IMR-90 (cell line): ENCODE measurements around the gene ABHD6.

Experiments used
- CEBPB ChIP-seq: IDR thresholded peaks from 2 replicates; pipeline ENCODE4 v1.6.1; 2012; ENCODE audit warnings: low read depth, low read length, improper control_type of control experiment
- CHD1 ChIP-seq: IDR thresholded peaks from 2 replicates; pipeline ENCODE4 v1.6.1; 2012; ENCODE audit warnings: low read depth, low read length, improper control_type of control experiment
- MXI1 ChIP-seq: IDR thresholded peaks from 2 replicates; pipeline ENCODE4 v1.6.1; 2012; ENCODE audit warnings: low read depth, mild to moderate bottlenecking, low read length, moderate library complexity, borderline replicate concordance
- RFX5 ChIP-seq: IDR thresholded peaks from 2 replicates; pipeline ENCODE4 v1.8.0; 2012; ENCODE audit warnings: low read depth, mild to moderate bottlenecking, low read length, moderate library complexity
- SMC3 ChIP-seq: fragments of 150-350 bp; IDR thresholded peaks from 2 replicates; pipeline ENCODE4 v1.6.1; 2016; ENCODE audit warnings: low read depth, mild to moderate bottlenecking, antibody characterized with exemption, low read length, moderate library complexity
- USF2 ChIP-seq: fragments of 150-350 bp; IDR thresholded peaks from 2 replicates; pipeline ENCODE4 v1.6.1; 2017; ENCODE audit warnings: mild to moderate bottlenecking, antibody characterized with exemption, low read length, low read depth
- TF ChIP-seq, protein P1 (sequence below): conservative IDR thresholded peaks from 2 replicates; pipeline ENCODE4 v1.5.1; 2012; ENCODE audit warnings: mild to moderate bottlenecking, low read depth, low read length, improper control_type of control experiment

GRCh38 chr3:58341376-58341775 is 103.8 kb downstream of the ABHD6 start:
- TF ChIP-seq, protein P1, sequence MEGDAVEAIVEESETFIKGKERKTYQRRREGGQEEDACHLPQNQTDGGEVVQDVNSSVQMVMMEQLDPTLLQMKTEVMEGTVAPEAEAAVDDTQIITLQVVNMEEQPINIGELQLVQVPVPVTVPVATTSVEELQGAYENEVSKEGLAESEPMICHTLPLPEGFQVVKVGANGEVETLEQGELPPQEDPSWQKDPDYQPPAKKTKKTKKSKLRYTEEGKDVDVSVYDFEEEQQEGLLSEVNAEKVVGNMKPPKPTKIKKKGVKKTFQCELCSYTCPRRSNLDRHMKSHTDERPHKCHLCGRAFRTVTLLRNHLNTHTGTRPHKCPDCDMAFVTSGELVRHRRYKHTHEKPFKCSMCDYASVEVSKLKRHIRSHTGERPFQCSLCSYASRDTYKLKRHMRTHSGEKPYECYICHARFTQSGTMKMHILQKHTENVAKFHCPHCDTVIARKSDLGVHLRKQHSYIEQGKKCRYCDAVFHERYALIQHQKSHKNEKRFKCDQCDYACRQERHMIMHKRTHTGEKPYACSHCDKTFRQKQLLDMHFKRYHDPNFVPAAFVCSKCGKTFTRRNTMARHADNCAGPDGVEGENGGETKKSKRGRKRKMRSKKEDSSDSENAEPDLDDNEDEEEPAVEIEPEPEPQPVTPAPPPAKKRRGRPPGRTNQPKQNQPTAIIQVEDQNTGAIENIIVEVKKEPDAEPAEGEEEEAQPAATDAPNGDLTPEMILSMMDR, result no peak
- TF ChIP-seq SMC3 (no peak), CHD1 (no peak), RFX5 (no peak), CEBPB (no peak), USF2 (no peak), MXI1 (no peak)
